ENCODE results near the gene TM4SF1.

The TM4SF1 gene

GRCh38 chr3:149377408-149378364 is at the start of gene TM4SF1:
TM4SF1 (minus strand) TSS chr3:149377649; CDS start chr3:149377547, 102 bp downstream.
- peak in 1 of 2 donors; percentile 16 for DNase-seq

- no peak for DNase-seq
Measured at GRCh38 chr3:149426325-149426724, 48.9 kb upstream of the TM4SF1 start.

- DNase-seq: peak; percentile 67 to 79
Measured at GRCh38 chr3:149424918-149425317, 47.5 kb upstream of the TM4SF1 start.

GRCh38 chr3:149421764-149422163 is 44.3 kb upstream of the TM4SF1 start:
- DNase-seq: no peak

- DNase-seq: no peak
Measured at GRCh38 chr3:149419816-149420215, 42.4 kb upstream of the TM4SF1 start.

- DNase-seq: no peak
Measured at GRCh38 chr3:149417727-149418126, 40.3 kb upstream of the TM4SF1 start.

GRCh38 chr3:149417174-149417573 is 39.7 kb upstream of the TM4SF1 start:
- no peak for DNase-seq

- DNase-seq: no peak
Measured at GRCh38 chr3:149415484-149415883, 38.0 kb upstream of the TM4SF1 start.

- DNase-seq: peak; percentile 59 to 91
Measured at GRCh38 chr3:149414557-149415231, 37.2 kb upstream of the TM4SF1 start.

- no peak for DNase-seq
Measured at GRCh38 chr3:149411583-149411982, 34.1 kb upstream of the TM4SF1 start.

- DNase-seq: no peak
Measured at GRCh38 chr3:149409351-149409750, 31.9 kb upstream of the TM4SF1 start.

GRCh38 chr3:149407898-149408297 is 30.4 kb upstream of the TM4SF1 start:
- DNase-seq: no peak

- DNase-seq: no peak
Measured at GRCh38 chr3:149406244-149406752, 28.8 kb upstream of the TM4SF1 start.

GRCh38 chr3:149403443-149403842 is 26.0 kb upstream of the TM4SF1 start:
- DNase-seq: no peak

- DNase-seq: peak; percentile 20 to 42
Measured at GRCh38 chr3:149402481-149402880, 25.0 kb upstream of the TM4SF1 start.

GRCh38 chr3:149401926-149402310 is 24.5 kb upstream of the TM4SF1 start:
- DNase-seq: peak; percentile 76 to 95

GRCh38 chr3:149401212-149401925 is 23.9 kb upstream of the TM4SF1 start:
- DNase-seq: no peak

GRCh38 chr3:149400645-149401044 is 23.2 kb upstream of the TM4SF1 start:
- no peak for DNase-seq

GRCh38 chr3:149398296-149398695 is 20.8 kb upstream of the TM4SF1 start:
- DNase-seq: no peak

- DNase-seq: no peak
Measured at GRCh38 chr3:149397528-149397927, 20.1 kb upstream of the TM4SF1 start.

- no peak for DNase-seq
Measured at GRCh38 chr3:149396476-149396875, 19.0 kb upstream of the TM4SF1 start.

GRCh38 chr3:149395107-149396089 is 17.9 kb upstream of the TM4SF1 start:
- peak in 1 of 2 donors; percentile 29 for DNase-seq

Data from inflammatory macrophage treated with lipopolysaccharide for 1 hour (primary cell).